Panc1 (cell line): ENCODE results near the gene SPATA18.

Experiments
- POLR2AphosphoS5 ChIP-seq: IDR thresholded peaks from 2 replicates; pipeline ENCODE4 v1.6.1; 2012; ENCODE audit warnings: mild to moderate bottlenecking, low read depth, low read length, moderate library complexity
- SIN3A ChIP-seq: IDR thresholded peaks from 2 replicates; pipeline ENCODE4 v1.6.1; 2012; ENCODE audit warnings: low read depth, mild to moderate bottlenecking, low read length, moderate library complexity, borderline replicate concordance; ENCODE audit not compliant: insufficient read depth
- TCF7L2 ChIP-seq: IDR thresholded peaks from 2 replicates; pipeline ENCODE4 v1.6.1; 2011; ENCODE audit warnings: mild to moderate bottlenecking, low read depth, low read length, inconsistent platforms
- TF ChIP-seq, protein P1 (sequence below): fragments of 450-650 bp; IDR thresholded peaks from 2 replicates; pipeline ENCODE4 v1.5.1; 2017; ENCODE audit warnings: mild to moderate bottlenecking
- TF ChIP-seq, protein P2 (sequence below), 2 experiments: IDR thresholded peaks; 2 replicates each; pipeline ENCODE4 v1.6.1; 2011 to 2012; ENCODE audit warnings: low read depth in 2 of 2, control low read depth in 1 of 2, low read length in 1 of 2, mild to moderate bottlenecking in 1 of 2, moderate library complexity in 1 of 2; ENCODE audit not compliant: insufficient read depth in 1 of 2

DNA sequence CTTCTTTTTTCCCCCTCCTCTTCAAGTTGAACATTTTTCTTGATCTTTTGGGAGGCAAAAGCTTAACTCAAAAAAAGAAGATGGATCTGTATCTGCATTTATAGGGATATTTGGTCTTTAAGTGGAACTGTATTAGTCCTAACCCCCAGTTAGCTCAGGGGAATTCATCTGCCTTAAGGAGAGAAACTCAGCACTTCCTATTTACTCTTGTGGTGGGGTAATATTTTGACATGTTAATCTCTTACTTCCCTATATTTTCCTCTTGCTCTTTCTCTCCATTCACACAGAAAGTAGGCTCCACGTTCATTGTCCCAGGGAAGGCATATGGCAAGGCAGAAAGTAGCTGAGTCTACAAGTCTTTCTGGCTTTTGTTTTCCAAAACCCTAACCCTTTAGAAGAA lies 36.2 kb upstream of the SPATA18 start:
- TF ChIP-seq, protein P1, sequence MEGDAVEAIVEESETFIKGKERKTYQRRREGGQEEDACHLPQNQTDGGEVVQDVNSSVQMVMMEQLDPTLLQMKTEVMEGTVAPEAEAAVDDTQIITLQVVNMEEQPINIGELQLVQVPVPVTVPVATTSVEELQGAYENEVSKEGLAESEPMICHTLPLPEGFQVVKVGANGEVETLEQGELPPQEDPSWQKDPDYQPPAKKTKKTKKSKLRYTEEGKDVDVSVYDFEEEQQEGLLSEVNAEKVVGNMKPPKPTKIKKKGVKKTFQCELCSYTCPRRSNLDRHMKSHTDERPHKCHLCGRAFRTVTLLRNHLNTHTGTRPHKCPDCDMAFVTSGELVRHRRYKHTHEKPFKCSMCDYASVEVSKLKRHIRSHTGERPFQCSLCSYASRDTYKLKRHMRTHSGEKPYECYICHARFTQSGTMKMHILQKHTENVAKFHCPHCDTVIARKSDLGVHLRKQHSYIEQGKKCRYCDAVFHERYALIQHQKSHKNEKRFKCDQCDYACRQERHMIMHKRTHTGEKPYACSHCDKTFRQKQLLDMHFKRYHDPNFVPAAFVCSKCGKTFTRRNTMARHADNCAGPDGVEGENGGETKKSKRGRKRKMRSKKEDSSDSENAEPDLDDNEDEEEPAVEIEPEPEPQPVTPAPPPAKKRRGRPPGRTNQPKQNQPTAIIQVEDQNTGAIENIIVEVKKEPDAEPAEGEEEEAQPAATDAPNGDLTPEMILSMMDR = no peak
- TF ChIP-seq TCF7L2 (no peak), POLR2AphosphoS5 (no peak), SIN3A (no peak)
- TF ChIP-seq, protein P2, sequence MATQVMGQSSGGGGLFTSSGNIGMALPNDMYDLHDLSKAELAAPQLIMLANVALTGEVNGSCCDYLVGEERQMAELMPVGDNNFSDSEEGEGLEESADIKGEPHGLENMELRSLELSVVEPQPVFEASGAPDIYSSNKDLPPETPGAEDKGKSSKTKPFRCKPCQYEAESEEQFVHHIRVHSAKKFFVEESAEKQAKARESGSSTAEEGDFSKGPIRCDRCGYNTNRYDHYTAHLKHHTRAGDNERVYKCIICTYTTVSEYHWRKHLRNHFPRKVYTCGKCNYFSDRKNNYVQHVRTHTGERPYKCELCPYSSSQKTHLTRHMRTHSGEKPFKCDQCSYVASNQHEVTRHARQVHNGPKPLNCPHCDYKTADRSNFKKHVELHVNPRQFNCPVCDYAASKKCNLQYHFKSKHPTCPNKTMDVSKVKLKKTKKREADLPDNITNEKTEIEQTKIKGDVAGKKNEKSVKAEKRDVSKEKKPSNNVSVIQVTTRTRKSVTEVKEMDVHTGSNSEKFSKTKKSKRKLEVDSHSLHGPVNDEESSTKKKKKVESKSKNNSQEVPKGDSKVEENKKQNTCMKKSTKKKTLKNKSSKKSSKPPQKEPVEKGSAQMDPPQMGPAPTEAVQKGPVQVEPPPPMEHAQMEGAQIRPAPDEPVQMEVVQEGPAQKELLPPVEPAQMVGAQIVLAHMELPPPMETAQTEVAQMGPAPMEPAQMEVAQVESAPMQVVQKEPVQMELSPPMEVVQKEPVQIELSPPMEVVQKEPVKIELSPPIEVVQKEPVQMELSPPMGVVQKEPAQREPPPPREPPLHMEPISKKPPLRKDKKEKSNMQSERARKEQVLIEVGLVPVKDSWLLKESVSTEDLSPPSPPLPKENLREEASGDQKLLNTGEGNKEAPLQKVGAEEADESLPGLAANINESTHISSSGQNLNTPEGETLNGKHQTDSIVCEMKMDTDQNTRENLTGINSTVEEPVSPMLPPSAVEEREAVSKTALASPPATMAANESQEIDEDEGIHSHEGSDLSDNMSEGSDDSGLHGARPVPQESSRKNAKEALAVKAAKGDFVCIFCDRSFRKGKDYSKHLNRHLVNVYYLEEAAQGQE (IDR thresholded peaks at IDR 0.05; ENCODE audit: insufficient read depth in 1 of 2, low read depth in 2 of 2, low read length in 1 of 2) = no peak
